OCI-LY7 (cell line): ENCODE data around the gene CA11. TPM values are rescaled to one million over a fixed set of nuclear protein-coding genes. Genes with fewer than 3 reads are reported as not detected.

Experiments used
- BruUV-seq: library from RNA; stranded (reverse); fragments of 400-500 nt; replicated peaks from 2 replicates; lab custom pipeline; 2021; lab: Mats Ljungman, UMichigan
- CTCF ChIA-PET: fragments of 300-600 bp; sonication (Branson Sonifier 250); formaldehyde crosslinking; loops from one replicate; lab custom pipeline; 2022; ENCODE audit warnings: antibody characterized with exemption; ENCODE audit not compliant: unreplicated experiment; lab: Charles Lee
- POLR2A ChIA-PET: fragments of 300-600 bp; sonication (Branson Sonifier 250); formaldehyde crosslinking; loops from one replicate; lab custom pipeline; 2022; ENCODE audit warnings: antibody characterized with exemption; lab: Charles Lee
- DNase-seq: peaks from one replicate; pipeline ENCODE4 v3.0.0-alpha.2; 2015; ENCODE audit warnings: low spot score
- H2AFZ ChIP-seq: fragments of 200-600 bp; sonication (generic), shearing (Covaris generic); 2 replicates; pipeline ENCODE4 v1.6.1; 2014; ENCODE audit warnings: mild to moderate bottlenecking, antibody characterized with exemption, low read length, moderate library complexity
- H3K27ac ChIP-seq: fragments of 200-600 bp; sonication (generic); 2 replicates; pipeline ENCODE4 v1.5.1; 2014; ENCODE audit warnings: mixed run types, low read depth, mild to moderate bottlenecking, moderate library complexity, low read length, inconsistent platforms; ENCODE audit not compliant: poor library complexity, severe bottlenecking
- H3K36me3 ChIP-seq: fragments of 200-600 bp; sonication (generic); 2 replicates; pipeline ENCODE4 v1.6.1; 2014; ENCODE audit warnings: mild to moderate bottlenecking, antibody characterized with exemption, low read length, moderate library complexity, mixed read lengths; ENCODE audit not compliant: insufficient read depth
- H3K4me1 ChIP-seq: fragments of 200-600 bp; sonication (generic); 2 replicates; pipeline ENCODE4 v1.5.1; 2014; ENCODE audit warnings: mild to moderate bottlenecking, low read length; ENCODE audit not compliant: insufficient read depth, poor library complexity, severe bottlenecking
- H3K4me2 ChIP-seq: fragments of 200-600 bp; sonication (generic); 2 replicates; pipeline ENCODE4 v1.6.1; 2014; ENCODE audit warnings: mild to moderate bottlenecking, low read length
- H3K4me3 ChIP-seq: fragments of 200-600 bp; sonication (generic); 2 replicates; pipeline ENCODE4 v1.5.1; 2014; ENCODE audit warnings: mild to moderate bottlenecking, low read depth, low read length; ENCODE audit not compliant: poor library complexity, severe bottlenecking
- H3K79me2 ChIP-seq: fragments of 200-600 bp; sonication (generic); 2 replicates; pipeline ENCODE4 v1.6.1; 2016; ENCODE audit warnings: low read depth, mild to moderate bottlenecking, low read length, moderate library complexity, mixed read lengths; ENCODE audit not compliant: insufficient read depth
- H3K9me2 ChIP-seq: fragments of 200-600 bp; sonication (generic); 2 replicates; pipeline ENCODE4 v1.6.1; 2016; ENCODE audit warnings: mild to moderate bottlenecking, low read length, mixed read lengths; ENCODE audit not compliant: insufficient read depth
- H3K9me3 ChIP-seq: fragments of 200-600 bp; sonication (generic); 2 replicates; pipeline ENCODE4 v1.6.1; 2014; ENCODE audit warnings: mild to moderate bottlenecking, mixed run types, low read length, mixed read lengths
- H4K20me1 ChIP-seq: fragments of 200-600 bp; sonication (generic); 2 replicates; pipeline ENCODE4 v1.6.1; 2014; ENCODE audit warnings: mild to moderate bottlenecking, antibody characterized with exemption, low read length, moderate library complexity, mixed read lengths; ENCODE audit not compliant: insufficient read depth
- CTCF ChIP-seq: fragments of 200-600 bp; sonication (generic); conservative IDR thresholded peaks from 2 replicates; pipeline ENCODE4 v1.5.1; 2014; ENCODE audit warnings: mild to moderate bottlenecking, antibody characterized with exemption, low read length, moderate library complexity, mixed read lengths
- EZH2phosphoT487 ChIP-seq: fragments of 200-600 bp; sonication (generic); IDR thresholded peaks from 2 replicates; pipeline ENCODE4 v1.6.1; 2018; ENCODE audit warnings: low read depth, borderline replicate concordance, mild to moderate bottlenecking, mixed run types, antibody characterized with exemption, low read length, moderate library complexity, mixed read lengths
- intact Hi-C: fragments of 100-400 bp; cut with micrococcal nuclease; formaldehyde crosslinking; loops from one replicate; pipeline ENCODE4 v1.10.0; 2022; ENCODE audit not compliant: unreplicated experiment
- total RNA-seq, 2 experiments: library from RNA; depleted of rRNA in 1 of 2; stranded (reverse); fragments of >200 nt in 1 of 2; shearing (Covaris generic) in 1 of 2; gene quantifications; 2 replicates each; pipeline ENCODE4 v1.2.3, GENCODE V29; 2014 to 2022

CA11 gene
- total RNA-seq, 2 experiments from 2014 or later = 2.5 to 10.8 TPM

GRCh38 chr19:48634036-48634342 is 12.0 kb downstream of the CA11 start:
- POLR2A ChIA-PET = interaction anchor here (1.2 to 1.8 kb wide), 2 partner anchors 15 to 17 kb away, joined by 3 to 6 read pairs; partner anchors contain the start of genes RPL18 and SPHK2
- Histone ChIP-seq H3K4me3 (peak overlapping the region; percentile 76), H2AFZ (peak overlapping the region; percentile 40; the same call in 1 of the 2 replicates), H4K20me1 (no peaks in the 10 kb centered on the region), H3K9me3 (no peaks in the 10 kb centered on the region), H3K36me3 (peaks cover 25% of the 10 kb centered on the region; the same call in 1 of the 2 replicates), H3K4me2 (peak overlapping the region; percentile 97), H3K79me2 (no peaks in the 10 kb centered on the region; the same call in 1 of the 2 replicates), H3K9me2 (no peaks in the 10 kb centered on the region), H3K27ac (peak overlapping the region; percentile 82), H3K4me1 (peaks cover 43% of the 10 kb centered on the region)
- intact Hi-C loops = loop anchor here (10.0 kb wide), 1 partner anchor 861 kb away; the partner anchor contains the start of gene RPS11
- CTCF ChIA-PET = interaction anchor here (0.8 to 1.1 kb wide), 2 partner anchors 10 to 132 kb away, joined by 3 read pairs; no protein-coding TSS in a partner anchor
- no peak for TF ChIP-seq EZH2phosphoT487
- TF ChIP-seq CTCF = no peak
- no peak for DNase-seq
- no TSS peak for BruUV-seq

GRCh38 chr19:48633148-48634035 is 12.6 kb downstream of the CA11 start:
- intact Hi-C loops = loop anchor here (10.0 kb wide), 1 partner anchor 861 kb away; the partner anchor contains the start of gene RPS11
- POLR2A ChIA-PET = interaction anchor here (0.5 to 1.8 kb wide), 4 partner anchors 14 to 235 kb away, joined by 3 to 6 read pairs (median 4); partner anchors contain the start of genes RPL18 and SPHK2
- no peaks in the 10 kb centered on the region for H3K9me3 ChIP-seq
- peaks cover 25% of the 10 kb centered on the region; the same call in 1 of the 2 replicates for H3K36me3 ChIP-seq
- H3K4me2 ChIP-seq = peak overlapping the region; percentile 97
- no TSS peak for BruUV-seq
- peaks cover 37% of the 10 kb centered on the region for H3K4me1 ChIP-seq
- CTCF ChIA-PET = interaction anchor here (0.8 to 1.1 kb wide), 2 partner anchors 10 to 131 kb away, joined by 3 read pairs; no protein-coding TSS in a partner anchor
- H2AFZ ChIP-seq = no peak overlapping the region; the same call in 1 of the 2 replicates
- no peaks in the 10 kb centered on the region; the same call in 1 of the 2 replicates for H3K79me2 ChIP-seq
- no peak for TF ChIP-seq EZH2phosphoT487
- TF ChIP-seq CTCF = no peak
- no peaks in the 10 kb centered on the region for H4K20me1 ChIP-seq
- no peaks in the 10 kb centered on the region for H3K9me2 ChIP-seq
- peak overlapping the region; percentile 76 for H3K4me3 ChIP-seq
- H3K27ac ChIP-seq = peak overlapping the region; percentile 82
- no peak for DNase-seq
